ENCODE data around the gene ISG20L2.

- no peak for TF ChIP-seq CTCF (IDR thresholded peaks at IDR 0.05)
- no peak for TF ChIP-seq POLR2A (IDR thresholded peaks at IDR 0.05)
Measured at GRCh38 chr1:156705321-156705917, 23.1 kb downstream of the ISG20L2 start, which contains the start of gene CRABP2.
